GM12878 (cell line): ENCODE results near the gene IZUMO1. TPM values are rescaled to one million over a fixed set of nuclear protein-coding genes. Genes with fewer than 3 reads are reported as not detected.
A peak's percentile ranks its signal among the peaks of the same experiment; 100 is the strongest.

Experiments used
- ASH2L ChIP-seq: fragments of 300-600, 200-600 bp; sonication (generic); IDR thresholded peaks from 2 replicates; pipeline ENCODE4 v1.6.1; 2017; ENCODE audit warnings: low read depth, mild to moderate bottlenecking, borderline replicate concordance
- BMI1 ChIP-seq: fragments of 450-650 bp; IDR thresholded peaks from 2 replicates; pipeline ENCODE4 v1.6.1; 2016; ENCODE audit warnings: mild to moderate bottlenecking, moderate library complexity, borderline replicate concordance
- CREB1 ChIP-seq: IDR thresholded peaks from 2 replicates; pipeline ENCODE4 v1.6.1; 2012; ENCODE audit warnings: low read depth, mild to moderate bottlenecking, inconsistent platforms
- CTCF ChIP-seq, 3 experiments: IDR thresholded peaks in 2 of 3; conservative IDR thresholded peaks in 1 of 3; 2 replicates each; pipeline ENCODE4 v1.5.1; 2011; ENCODE audit warnings: low read depth in 3 of 3, low read length in 3 of 3, mild to moderate bottlenecking in 3 of 3, control low read depth in 2 of 3, moderate library complexity in 2 of 3, inconsistent platforms in 1 of 3, mixed read lengths in 1 of 3; ENCODE audit not compliant: control insufficient read depth in 2 of 3, insufficient read depth in 1 of 3; ENCODE audit errors: extremely low read depth in 1 of 3
- E2F8 ChIP-seq: fragments of 450-650 bp; IDR thresholded peaks from 2 replicates; pipeline ENCODE4 v1.6.1; 2018; ENCODE audit warnings: mild to moderate bottlenecking, low read depth, moderate library complexity; ENCODE audit not compliant: partially characterized antibody
- EP300 ChIP-seq, 2 experiments: fragments of 150-350 bp in 1 of 2; IDR thresholded peaks; 2 replicates each; pipeline ENCODE4 v1.6.1; 2011 to 2012; ENCODE audit warnings: low read depth in 2 of 2, low read length in 2 of 2, borderline replicate concordance in 1 of 2, improper control_type of control experiment in 1 of 2, inconsistent platforms in 1 of 2; ENCODE audit not compliant: control insufficient read depth in 1 of 2
- ESRRA ChIP-seq: IDR thresholded peaks from 2 replicates; pipeline ENCODE4 v1.6.1; 2012; ENCODE audit warnings: mild to moderate bottlenecking, low read length, improper control_type of control experiment
- EZH2 ChIP-seq: IDR thresholded peaks from 2 replicates; pipeline ENCODE4 v1.6.1; 2012; ENCODE audit warnings: low read depth, mild to moderate bottlenecking, control low read depth, inconsistent platforms, low read length, borderline replicate concordance; ENCODE audit not compliant: control insufficient read depth
- GABPA ChIP-seq: IDR thresholded peaks from 2 replicates; pipeline ENCODE4 v1.6.1; 2014; ENCODE audit warnings: antibody characterized with exemption, low read depth, mild to moderate bottlenecking, inconsistent platforms
- IRF4 ChIP-seq: IDR thresholded peaks from 2 replicates; pipeline ENCODE4 v1.6.1; 2011; ENCODE audit warnings: low read depth, low read length
- LARP7 ChIP-seq: fragments of 450-650 bp; IDR thresholded peaks from 2 replicates; pipeline ENCODE4 v1.6.1; 2017; ENCODE audit warnings: mild to moderate bottlenecking
- MTA2 ChIP-seq: fragments of 450-650 bp; IDR thresholded peaks from 2 replicates; pipeline ENCODE4 v1.6.1; 2016; ENCODE audit warnings: low read depth, mild to moderate bottlenecking, moderate library complexity
- MYB ChIP-seq: fragments of 150-350 bp; IDR thresholded peaks from 2 replicates; pipeline ENCODE4 v1.6.1; 2014; ENCODE audit warnings: mild to moderate bottlenecking, low read depth, low read length, borderline replicate concordance
- NFIC ChIP-seq: IDR thresholded peaks from 2 replicates; pipeline ENCODE4 v1.6.1; 2012; ENCODE audit warnings: low read depth, mild to moderate bottlenecking, inconsistent platforms, low read length, moderate library complexity
- NR2C1 ChIP-seq: fragments of 450-650 bp; IDR thresholded peaks from 2 replicates; pipeline ENCODE4 v1.6.1; 2017; ENCODE audit warnings: antibody characterized with exemption, mild to moderate bottlenecking, moderate library complexity
- POU2F2 ChIP-seq: IDR thresholded peaks from 3 replicates; pipeline ENCODE4 v1.6.1; 2011; ENCODE audit warnings: low read depth, mild to moderate bottlenecking, low read length, borderline replicate concordance
- RAD21 ChIP-seq: IDR thresholded peaks from 2 replicates; pipeline ENCODE4 v1.6.1; 2011; ENCODE audit warnings: mild to moderate bottlenecking, low read depth, low read length, moderate library complexity; ENCODE audit not compliant: insufficient read depth
- RBBP5 ChIP-seq: fragments of 200-600 bp; sonication (generic); conservative IDR thresholded peaks from 2 replicates; pipeline ENCODE4 v1.6.1; 2016
- RCOR1 ChIP-seq: conservative IDR thresholded peaks from 2 replicates; pipeline ENCODE4 v1.6.1; 2012; ENCODE audit warnings: low read depth, low read length, improper control_type of control experiment
- REST ChIP-seq: IDR thresholded peaks from 2 replicates; pipeline ENCODE4 v1.6.1; 2012; ENCODE audit warnings: mild to moderate bottlenecking, low read depth, low read length
- SUZ12 ChIP-seq: fragments of 200-600 bp; sonication (generic); IDR thresholded peaks from one replicate; pipeline ENCODE4 v1.6.1; 2018; ENCODE audit warnings: antibody characterized with exemption, mild to moderate bottlenecking; ENCODE audit not compliant: unreplicated experiment
- TBL1XR1 ChIP-seq: IDR thresholded peaks from 2 replicates; pipeline ENCODE4 v1.6.1; 2012; ENCODE audit warnings: low read depth, low read length, improper control_type of control experiment
- ZNF207 ChIP-seq: fragments of 450-650 bp; IDR thresholded peaks from 2 replicates; pipeline ENCODE4 v1.6.1; 2014; ENCODE audit warnings: antibody characterized with exemption, mild to moderate bottlenecking, borderline replicate concordance
- polyA plus RNA-seq, 11 experiments: library from polyadenylated mRNA; depleted of rRNA in 4 of 11; unstranded in 6 of 11; stranded (reverse) in 5 of 11; fragments of >200 nt; fragmentation: Nextera tagmentation in 4 of 11; fragmentation: Illumina TruSeq in 1 of 11; extraction: Ambion mirVana in 4 of 11; extraction: Trizol in 1 of 11; gene quantifications; 1 replicate in 1 of 11; 2 replicates in 10 of 11; pipeline versions ENCODE4 v1.2.1 to v1.2.3, GENCODE V29; 2011 to 2016; ENCODE audit warnings: inconsistent platforms in 2 of 11, missing spikeins in 2 of 11, low read depth in 1 of 11
- total RNA-seq, 4 experiments: library from RNA; depleted of rRNA in 3 of 4; stranded (reverse); fragments of >200 nt in 3 of 4; fragmentation: Illumina TruSeq in 1 of 4; extraction: Trizol in 1 of 4; gene quantifications; 2 replicates each; pipeline versions ENCODE4 v1.2.1 to v1.2.3, GENCODE V29; 2013 to 2021

The IZUMO1 gene
- total and polyA plus RNA-seq, 10 of the 15 experiments (the other 5 are each of a cell fraction or from before 2014, with no cell fraction given): not detected

- TF ChIP-seq EZH2 (no peak), EP300 (IDR thresholded peaks at IDR 0.05; ENCODE audit: borderline replicate concordance in 1 of 2, control insufficient read depth in 1 of 2, low read depth in 2 of 2, low read length in 2 of 2) (no peak), IRF4 (no peak), MTA2 (no peak), TBL1XR1 (peak; percentile 23; the same call in 1 of the 2 replicates), ESRRA (no peak), CREB1 (peak; percentile 84), ASH2L (no peak), RAD21 (no peak), CTCF (IDR thresholded peaks at IDR 0.05 in 2 of 3, conservative IDR thresholded peaks at IDR 0.05 in 1 of 3; ENCODE audit: control insufficient read depth in 2 of 3, extremely low read depth in 1 of 3, insufficient read depth in 1 of 3, low read depth in 3 of 3, low read length in 3 of 3) (no peak), RCOR1 (no peak), NR2C1 (peak; percentile 58), SUZ12 (no peak), REST (no peak), LARP7 (peak; percentile 54; the same call in 1 of the 2 replicates), MYB (no peak), POU2F2 (peak; percentile 12; the same call in 2 of the 3 replicates), ZNF207 (peak; percentile 32; the same call in 1 of the 2 replicates), NFIC (no peak), E2F8 (no peak), GABPA (no peak; the same call in 1 of the 2 replicates), BMI1 (peak; percentile 63; the same call in 1 of the 2 replicates), RBBP5 (no peak)
These were observed 26.0 kb downstream of the IZUMO1 start (continued) for GRCh38 chr19:48720613-48721296.
